ENCODE measurements around the gene MT1X. TPM values are rescaled to one million over a fixed set of nuclear protein-coding genes. Genes with fewer than 3 reads are reported as not detected.

MT1X gene
- total and polyA plus RNA-seq, 2 experiments from 2014 or later, result 293 to 942 TPM

DNA sequence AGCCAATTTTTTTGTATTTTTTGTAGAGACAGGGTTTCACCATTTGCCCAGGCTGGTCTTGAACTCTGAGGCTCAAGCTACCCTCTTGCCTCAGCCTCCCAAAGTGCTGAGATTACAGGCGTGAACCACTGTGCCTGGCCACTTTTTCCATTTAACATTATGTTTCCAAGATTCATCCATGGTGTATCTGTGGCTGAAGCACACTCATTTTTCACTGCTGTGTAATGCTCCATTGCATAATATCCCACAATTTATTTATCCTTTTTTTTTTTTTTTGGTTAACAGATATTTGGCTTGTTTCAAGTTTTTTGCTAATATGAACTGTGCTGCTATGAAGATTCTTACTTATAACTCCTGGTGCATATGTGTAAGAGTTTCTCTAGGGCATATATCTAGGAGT is 45.8 kb downstream of the MT1X start:
- H3K27ac ChIP-seq (ENCODE audit: low read depth), result no peak overlapping the region
- Mint-ChIP-seq H3K27ac (no peak overlapping the region), H3K4me1 (peaks cover 13% of the 10 kb centered on the region), H3K4me3 (no peak overlapping the region), H3K36me3 (ENCODE audit: low read depth) (no peaks in the 10 kb centered on the region), H3K9me3 (no peaks in the 10 kb centered on the region; the same call in 2 of the 3 replicates), H3K27me3 (ENCODE audit: insufficient read depth, low read depth, poor library complexity) (peaks cover 2% of the 10 kb centered on the region)
- H3K79me2 ChIP-seq (replicated peaks; ENCODE audit: insufficient read depth), result peaks cover 28% of the 10 kb centered on the region
- H2AFZ ChIP-seq, result no peak overlapping the region
- ATAC-seq (no peak), DNase-seq (ENCODE audit: low spot score) (no peak)
- H3K4me2 ChIP-seq, result no peak overlapping the region
- H3K9me2 ChIP-seq (ENCODE audit: insufficient read depth), result no peaks in the 10 kb centered on the region
- H3K36me3 ChIP-seq (ENCODE audit: insufficient read depth), result no peaks in the 10 kb centered on the region; the same call in 1 of the 2 replicates
- H4K20me1 ChIP-seq (replicated peaks; ENCODE audit: insufficient read depth), result peaks cover 22% of the 10 kb centered on the region
- no peaks in the 10 kb centered on the region for H3F3A ChIP-seq (replicated peaks; ENCODE audit: low read depth)
- TF ChIP-seq, protein P1, sequence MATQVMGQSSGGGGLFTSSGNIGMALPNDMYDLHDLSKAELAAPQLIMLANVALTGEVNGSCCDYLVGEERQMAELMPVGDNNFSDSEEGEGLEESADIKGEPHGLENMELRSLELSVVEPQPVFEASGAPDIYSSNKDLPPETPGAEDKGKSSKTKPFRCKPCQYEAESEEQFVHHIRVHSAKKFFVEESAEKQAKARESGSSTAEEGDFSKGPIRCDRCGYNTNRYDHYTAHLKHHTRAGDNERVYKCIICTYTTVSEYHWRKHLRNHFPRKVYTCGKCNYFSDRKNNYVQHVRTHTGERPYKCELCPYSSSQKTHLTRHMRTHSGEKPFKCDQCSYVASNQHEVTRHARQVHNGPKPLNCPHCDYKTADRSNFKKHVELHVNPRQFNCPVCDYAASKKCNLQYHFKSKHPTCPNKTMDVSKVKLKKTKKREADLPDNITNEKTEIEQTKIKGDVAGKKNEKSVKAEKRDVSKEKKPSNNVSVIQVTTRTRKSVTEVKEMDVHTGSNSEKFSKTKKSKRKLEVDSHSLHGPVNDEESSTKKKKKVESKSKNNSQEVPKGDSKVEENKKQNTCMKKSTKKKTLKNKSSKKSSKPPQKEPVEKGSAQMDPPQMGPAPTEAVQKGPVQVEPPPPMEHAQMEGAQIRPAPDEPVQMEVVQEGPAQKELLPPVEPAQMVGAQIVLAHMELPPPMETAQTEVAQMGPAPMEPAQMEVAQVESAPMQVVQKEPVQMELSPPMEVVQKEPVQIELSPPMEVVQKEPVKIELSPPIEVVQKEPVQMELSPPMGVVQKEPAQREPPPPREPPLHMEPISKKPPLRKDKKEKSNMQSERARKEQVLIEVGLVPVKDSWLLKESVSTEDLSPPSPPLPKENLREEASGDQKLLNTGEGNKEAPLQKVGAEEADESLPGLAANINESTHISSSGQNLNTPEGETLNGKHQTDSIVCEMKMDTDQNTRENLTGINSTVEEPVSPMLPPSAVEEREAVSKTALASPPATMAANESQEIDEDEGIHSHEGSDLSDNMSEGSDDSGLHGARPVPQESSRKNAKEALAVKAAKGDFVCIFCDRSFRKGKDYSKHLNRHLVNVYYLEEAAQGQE (IDR thresholded peaks at IDR 0.05; ENCODE audit: unreplicated experiment), result no peak
- TF ChIP-seq, protein P2, sequence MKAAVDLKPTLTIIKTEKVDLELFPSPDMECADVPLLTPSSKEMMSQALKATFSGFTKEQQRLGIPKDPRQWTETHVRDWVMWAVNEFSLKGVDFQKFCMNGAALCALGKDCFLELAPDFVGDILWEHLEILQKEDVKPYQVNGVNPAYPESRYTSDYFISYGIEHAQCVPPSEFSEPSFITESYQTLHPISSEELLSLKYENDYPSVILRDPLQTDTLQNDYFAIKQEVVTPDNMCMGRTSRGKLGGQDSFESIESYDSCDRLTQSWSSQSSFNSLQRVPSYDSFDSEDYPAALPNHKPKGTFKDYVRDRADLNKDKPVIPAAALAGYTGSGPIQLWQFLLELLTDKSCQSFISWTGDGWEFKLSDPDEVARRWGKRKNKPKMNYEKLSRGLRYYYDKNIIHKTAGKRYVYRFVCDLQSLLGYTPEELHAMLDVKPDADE (IDR thresholded peaks at IDR 0.05), result no peak
- TF ChIP-seq EZH2 (IDR thresholded peaks at IDR 0.05; ENCODE audit: low read depth, unreplicated experiment) (no peak), NANOG (IDR thresholded peaks at IDR 0.05; ENCODE audit: borderline replicate concordance) (no peak), EZH2phosphoT487 (IDR thresholded peaks at IDR 0.05; ENCODE audit: unreplicated experiment) (no peak), JUNB (IDR thresholded peaks at IDR 0.05; ENCODE audit: unreplicated experiment) (no peak), ZNF114 (CRISPR knock-in tag; IDR thresholded peaks at IDR 0.05) (no peak), POLR2AphosphoS5 (IDR thresholded peaks at IDR 0.05; ENCODE audit: low read depth) (no peak), ZNF331 (CRISPR knock-in tag; IDR thresholded peaks at IDR 0.05; ENCODE audit: low read depth) (no peak), CREB1 (CRISPR knock-in tag; IDR thresholded peaks at IDR 0.05; ENCODE audit: low read depth) (no peak), STAT1 (IDR thresholded peaks at IDR 0.05; ENCODE audit: unreplicated experiment) (no peak)
- TF ChIP-seq, protein P3, sequence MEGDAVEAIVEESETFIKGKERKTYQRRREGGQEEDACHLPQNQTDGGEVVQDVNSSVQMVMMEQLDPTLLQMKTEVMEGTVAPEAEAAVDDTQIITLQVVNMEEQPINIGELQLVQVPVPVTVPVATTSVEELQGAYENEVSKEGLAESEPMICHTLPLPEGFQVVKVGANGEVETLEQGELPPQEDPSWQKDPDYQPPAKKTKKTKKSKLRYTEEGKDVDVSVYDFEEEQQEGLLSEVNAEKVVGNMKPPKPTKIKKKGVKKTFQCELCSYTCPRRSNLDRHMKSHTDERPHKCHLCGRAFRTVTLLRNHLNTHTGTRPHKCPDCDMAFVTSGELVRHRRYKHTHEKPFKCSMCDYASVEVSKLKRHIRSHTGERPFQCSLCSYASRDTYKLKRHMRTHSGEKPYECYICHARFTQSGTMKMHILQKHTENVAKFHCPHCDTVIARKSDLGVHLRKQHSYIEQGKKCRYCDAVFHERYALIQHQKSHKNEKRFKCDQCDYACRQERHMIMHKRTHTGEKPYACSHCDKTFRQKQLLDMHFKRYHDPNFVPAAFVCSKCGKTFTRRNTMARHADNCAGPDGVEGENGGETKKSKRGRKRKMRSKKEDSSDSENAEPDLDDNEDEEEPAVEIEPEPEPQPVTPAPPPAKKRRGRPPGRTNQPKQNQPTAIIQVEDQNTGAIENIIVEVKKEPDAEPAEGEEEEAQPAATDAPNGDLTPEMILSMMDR (conservative IDR thresholded peaks at IDR 0.05; ENCODE audit: low read depth in 2 of 2), result no peak
- TF ChIP-seq, protein P4, sequence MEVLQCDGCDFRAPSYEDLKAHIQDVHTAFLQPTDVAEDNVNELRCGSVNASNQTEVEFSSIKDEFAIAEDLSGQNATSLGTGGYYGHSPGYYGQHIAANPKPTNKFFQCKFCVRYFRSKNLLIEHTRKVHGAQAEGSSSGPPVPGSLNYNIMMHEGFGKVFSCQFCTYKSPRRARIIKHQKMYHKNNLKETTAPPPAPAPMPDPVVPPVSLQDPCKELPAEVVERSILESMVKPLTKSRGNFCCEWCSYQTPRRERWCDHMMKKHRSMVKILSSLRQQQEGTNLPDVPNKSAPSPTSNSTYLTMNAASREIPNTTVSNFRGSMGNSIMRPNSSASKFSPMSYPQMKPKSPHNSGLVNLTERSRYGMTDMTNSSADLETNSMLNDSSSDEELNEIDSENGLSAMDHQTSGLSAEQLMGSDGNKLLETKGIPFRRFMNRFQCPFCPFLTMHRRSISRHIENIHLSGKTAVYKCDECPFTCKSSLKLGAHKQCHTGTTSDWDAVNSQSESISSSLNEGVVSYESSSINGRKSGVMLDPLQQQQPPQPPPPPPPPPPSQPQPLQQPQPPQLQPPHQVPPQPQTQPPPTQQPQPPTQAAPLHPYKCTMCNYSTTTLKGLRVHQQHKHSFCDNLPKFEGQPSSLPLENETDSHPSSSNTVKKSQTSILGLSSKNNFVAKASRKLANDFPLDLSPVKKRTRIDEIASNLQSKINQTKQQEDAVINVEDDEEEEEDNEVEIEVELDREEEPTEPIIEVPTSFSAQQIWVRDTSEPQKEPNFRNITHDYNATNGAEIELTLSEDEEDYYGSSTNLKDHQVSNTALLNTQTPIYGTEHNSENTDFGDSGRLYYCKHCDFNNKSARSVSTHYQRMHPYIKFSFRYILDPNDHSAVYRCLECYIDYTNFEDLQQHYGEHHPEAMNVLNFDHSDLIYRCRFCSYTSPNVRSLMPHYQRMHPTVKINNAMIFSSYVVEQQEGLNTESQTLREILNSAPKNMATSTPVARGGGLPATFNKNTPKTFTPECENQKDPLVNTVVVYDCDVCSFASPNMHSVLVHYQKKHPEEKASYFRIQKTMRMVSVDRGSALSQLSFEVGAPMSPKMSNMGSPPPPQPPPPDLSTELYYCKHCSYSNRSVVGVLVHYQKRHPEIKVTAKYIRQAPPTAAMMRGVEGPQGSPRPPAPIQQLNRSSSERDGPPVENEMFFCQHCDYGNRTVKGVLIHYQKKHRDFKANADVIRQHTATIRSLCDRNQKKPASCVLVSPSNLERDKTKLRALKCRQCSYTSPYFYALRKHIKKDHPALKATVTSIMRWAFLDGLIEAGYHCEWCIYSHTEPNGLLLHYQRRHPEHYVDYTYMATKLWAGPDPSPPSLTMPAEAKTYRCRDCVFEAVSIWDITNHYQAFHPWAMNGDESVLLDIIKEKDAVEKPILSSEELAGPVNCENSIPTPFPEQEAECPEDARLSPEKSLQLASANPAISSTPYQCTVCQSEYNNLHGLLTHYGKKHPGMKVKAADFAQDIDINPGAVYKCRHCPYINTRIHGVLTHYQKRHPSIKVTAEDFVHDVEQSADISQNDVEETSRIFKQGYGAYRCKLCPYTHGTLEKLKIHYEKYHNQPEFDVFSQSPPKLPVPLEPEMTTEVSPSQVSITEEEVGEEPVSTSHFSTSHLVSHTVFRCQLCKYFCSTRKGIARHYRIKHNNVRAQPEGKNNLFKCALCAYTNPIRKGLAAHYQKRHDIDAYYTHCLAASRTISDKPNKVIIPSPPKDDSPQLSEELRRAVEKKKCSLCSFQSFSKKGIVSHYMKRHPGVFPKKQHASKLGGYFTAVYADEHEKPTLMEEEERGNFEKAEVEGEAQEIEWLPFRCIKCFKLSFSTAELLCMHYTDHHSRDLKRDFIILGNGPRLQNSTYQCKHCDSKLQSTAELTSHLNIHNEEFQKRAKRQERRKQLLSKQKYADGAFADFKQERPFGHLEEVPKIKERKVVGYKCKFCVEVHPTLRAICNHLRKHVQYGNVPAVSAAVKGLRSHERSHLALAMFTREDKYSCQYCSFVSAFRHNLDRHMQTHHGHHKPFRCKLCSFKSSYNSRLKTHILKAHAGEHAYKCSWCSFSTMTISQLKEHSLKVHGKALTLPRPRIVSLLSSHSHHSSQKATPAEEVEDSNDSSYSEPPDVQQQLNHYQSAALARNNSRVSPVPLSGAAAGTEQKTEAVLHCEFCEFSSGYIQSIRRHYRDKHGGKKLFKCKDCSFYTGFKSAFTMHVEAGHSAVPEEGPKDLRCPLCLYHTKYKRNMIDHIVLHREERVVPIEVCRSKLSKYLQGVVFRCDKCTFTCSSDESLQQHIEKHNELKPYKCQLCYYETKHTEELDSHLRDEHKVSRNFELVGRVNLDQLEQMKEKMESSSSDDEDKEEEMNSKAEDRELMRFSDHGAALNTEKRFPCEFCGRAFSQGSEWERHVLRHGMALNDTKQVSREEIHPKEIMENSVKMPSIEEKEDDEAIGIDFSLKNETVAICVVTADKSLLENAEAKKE (CRISPR knock-in tag; IDR thresholded peaks at IDR 0.05), result no peak
- peaks cover 18% of the 10 kb centered on the region for H3K4me1 ChIP-seq (ENCODE audit: insufficient read depth)
- no peaks in the 10 kb centered on the region for H3K27me3 ChIP-seq (ENCODE audit: insufficient read depth)
- no peak overlapping the region for H3K4me3 ChIP-seq
